MCF 10A (cell line): Measurements from ENCODE around the gene SRPK1. TPM values are rescaled to one million over a fixed set of nuclear protein-coding genes. Genes with fewer than 3 reads are reported as not detected.
A peak's percentile ranks its signal among the peaks of the same experiment; 100 is the strongest.

Experiments used
- BruUV-seq: library from RNA; stranded (reverse); fragments of 400-500 nt; replicated peaks from 2 replicates; lab custom pipeline; 2021; lab: Mats Ljungman, UMichigan
- CTCF ChIA-PET: fragments of 300-600 bp; sonication (Branson Sonifier 250); formaldehyde crosslinking; extraction: SDS; loops from one replicate; lab custom pipeline; 2021; ENCODE audit warnings: antibody characterized with exemption, inconsistent platforms; lab: Yijun Ruan, JAX
- POLR2A ChIA-PET: fragments of 300-600, 350-650 bp; sonication (Branson Sonifier 250); formaldehyde crosslinking; extraction: SDS; loops from one replicate; lab custom pipeline; 2020; ENCODE audit warnings: antibody characterized with exemption, inconsistent platforms; lab: Yijun Ruan, JAX
- DNase-seq: peaks from one replicate; pipeline ENCODE4 v3.0.0-alpha.2; 2018; ENCODE audit not compliant: unreplicated experiment
- H3K27ac Mint-ChIP-seq: one replicate; pipeline ENCODE4 v1.8.0; 2022; ENCODE audit warnings: mild to moderate bottlenecking, low read depth, mixed read lengths; ENCODE audit not compliant: unreplicated experiment
- H3K27me3 Mint-ChIP-seq: one replicate; pipeline ENCODE4 v1.8.0; 2022; ENCODE audit warnings: mixed read lengths; ENCODE audit not compliant: insufficient read depth, unreplicated experiment
- H3K36me3 Mint-ChIP-seq: one replicate; pipeline ENCODE4 v1.8.0; 2022; ENCODE audit warnings: mild to moderate bottlenecking, moderate library complexity, mixed read lengths; ENCODE audit not compliant: insufficient read depth, unreplicated experiment
- H3K4me1 Mint-ChIP-seq: one replicate; pipeline ENCODE4 v1.8.0; 2022; ENCODE audit warnings: mixed read lengths; ENCODE audit not compliant: insufficient read depth, unreplicated experiment
- H3K4me3 Mint-ChIP-seq: one replicate; pipeline ENCODE4 v1.8.0; 2022; ENCODE audit warnings: mild to moderate bottlenecking, moderate library complexity, mixed read lengths; ENCODE audit not compliant: unreplicated experiment
- H3K9me3 Mint-ChIP-seq: one replicate; pipeline ENCODE4 v1.8.0; 2022; ENCODE audit warnings: mixed read lengths; ENCODE audit not compliant: unreplicated experiment
- CTCF ChIP-seq: fragments of 200-600 bp; IDR thresholded peaks from one replicate; pipeline ENCODE4 v1.8.0; 2022; ENCODE audit warnings: antibody characterized with exemption, mild to moderate bottlenecking; ENCODE audit not compliant: unreplicated experiment
- intact Hi-C: fragments of 100-400 bp; cut with micrococcal nuclease; formaldehyde crosslinking; loops from 2 replicates; pipeline ENCODE4 v1.14.1; 2022
- total RNA-seq: library from RNA; stranded (reverse); gene quantifications from 2 replicates; pipeline ENCODE4 v1.2.3, GENCODE V29; 2022

SRPK1 gene
- total RNA-seq, 1 experiment from 2014 or later = 83.9 TPM

DNA sequence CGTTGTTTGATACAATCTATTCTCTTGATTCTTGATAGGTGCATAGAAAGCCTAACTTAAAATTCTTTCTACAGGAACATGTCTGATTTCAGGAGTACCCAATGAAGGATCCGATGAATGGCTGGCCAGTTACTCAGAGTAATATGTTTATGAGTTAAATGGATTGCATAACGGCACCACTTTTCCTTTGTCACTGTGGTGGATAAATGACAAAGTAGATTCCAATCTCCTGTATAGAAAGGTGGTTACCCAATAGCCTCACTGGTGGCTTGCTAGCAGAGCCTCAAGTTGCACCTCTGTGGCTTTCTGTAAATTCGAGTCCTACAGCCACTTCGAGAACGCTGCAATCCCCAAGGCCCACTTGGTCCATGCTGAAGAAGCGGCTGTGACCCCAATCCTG lies 87.4 kb downstream of the SRPK1 start:
- peaks cover 57% of the 10 kb centered on the region for H3K36me3 Mint-ChIP-seq
- no peak overlapping the region for H3K27ac Mint-ChIP-seq

DNA sequence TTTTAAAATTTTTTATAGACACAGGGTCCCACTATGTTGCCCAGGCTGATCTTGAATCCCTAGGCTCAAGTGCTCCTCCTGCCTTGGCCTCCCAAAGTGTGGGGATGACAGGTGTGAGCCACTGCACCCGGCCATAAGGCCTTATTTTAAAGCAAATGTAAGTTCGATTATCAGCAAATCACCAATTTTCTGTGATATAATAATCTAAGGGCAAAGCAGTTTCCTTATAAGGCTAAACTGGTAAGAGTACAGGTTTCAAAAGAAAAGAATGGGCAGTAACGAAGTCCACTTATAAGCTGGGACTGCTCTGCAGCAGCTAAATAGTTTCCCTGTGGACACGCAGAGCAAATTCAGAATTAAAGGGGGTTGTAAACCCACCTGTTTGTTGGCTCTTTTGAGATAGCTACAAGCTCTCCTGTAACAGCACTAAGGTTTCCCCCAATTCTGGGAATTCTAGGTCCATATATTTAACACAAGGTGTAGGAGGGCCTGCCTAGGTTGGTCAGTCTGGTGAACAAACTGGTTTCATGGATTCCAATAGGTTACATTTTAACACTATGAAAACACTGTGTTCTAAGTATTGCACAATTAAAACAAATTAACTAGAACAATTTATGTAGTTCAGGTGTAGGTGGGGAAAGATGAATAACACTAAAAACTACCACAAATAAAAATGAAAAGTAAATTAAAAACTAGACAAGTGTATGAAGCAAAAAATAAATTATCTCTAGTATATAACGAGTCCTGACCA lies 89.5 kb downstream of the SRPK1 start:
- ChIA-PET POLR2A (no interaction called here), CTCF (no interaction called here)
- DNase-seq = no peak
- no peak overlapping the region for H3K27ac Mint-ChIP-seq
- H3K4me3 Mint-ChIP-seq = no peak overlapping the region
- TF ChIP-seq CTCF = no peak
- BruUV-seq = no TSS peak
- H3K27me3 Mint-ChIP-seq = no peaks in the 10 kb centered on the region
- no peaks in the 10 kb centered on the region for H3K9me3 Mint-ChIP-seq
- H3K36me3 Mint-ChIP-seq = peaks cover 41% of the 10 kb centered on the region
- intact Hi-C loops = no loop called here
- no peaks in the 10 kb centered on the region for H3K4me1 Mint-ChIP-seq

More for the DNA sequence above, 87.4 kb downstream of the SRPK1 start:
- CTCF ChIA-PET = no interaction called here
- Mint-ChIP-seq H3K9me3 (no peaks in the 10 kb centered on the region), H3K27me3 (no peaks in the 10 kb centered on the region), H3K4me3 (no peak overlapping the region), H3K4me1 (no peaks in the 10 kb centered on the region)
- POLR2A ChIA-PET = no interaction called here
- BruUV-seq = no TSS peak
- intact Hi-C loops = no loop called here
- DNase-seq = peak; percentile 24
- no peak for TF ChIP-seq CTCF

GRCh38 chr6:35829306-35829705 lies 91.6 kb downstream of the SRPK1 start:
- no peak for DNase-seq
- POLR2A ChIA-PET = no interaction called here
- Mint-ChIP-seq H3K9me3 (no peaks in the 10 kb centered on the region), H3K4me3 (no peak overlapping the region), H3K27ac (no peak overlapping the region), H3K4me1 (no peaks in the 10 kb centered on the region), H3K27me3 (no peaks in the 10 kb centered on the region), H3K36me3 (peaks cover 20% of the 10 kb centered on the region)
- no peak for TF ChIP-seq CTCF
- no TSS peak for BruUV-seq
- intact Hi-C loops = no loop called here
- CTCF ChIA-PET = interaction anchor here (0.7 kb wide), 1 partner anchor 33 kb away, joined by 3 read pairs; no protein-coding TSS in a partner anchor

GRCh38 chr6:35824552-35825192 lies 96.2 kb downstream of the SRPK1 start:
- intact Hi-C loops = no loop called here
- no TSS peak for BruUV-seq
- POLR2A ChIA-PET = interaction anchor here (0.6 to 1.3 kb wide), 4 partner anchors 10 to 578 kb away, joined by 3 to 4 read pairs (median 3); no protein-coding TSS in a partner anchor
- Mint-ChIP-seq H3K36me3 (no peaks in the 10 kb centered on the region), H3K4me1 (no peaks in the 10 kb centered on the region), H3K9me3 (no peaks in the 10 kb centered on the region), H3K4me3 (no peak overlapping the region), H3K27me3 (no peaks in the 10 kb centered on the region), H3K27ac (no peak overlapping the region)
- CTCF ChIA-PET = interaction anchor here (0.7 to 1.0 kb wide), 4 partner anchors 13 to 302 kb away, joined by 3 to 5 read pairs (median 3); partner anchors contain the start of gene ARMC12
- no peak for DNase-seq
- TF ChIP-seq CTCF = no peak
